ENCODE data around the gene ARHGAP15.

DNA sequence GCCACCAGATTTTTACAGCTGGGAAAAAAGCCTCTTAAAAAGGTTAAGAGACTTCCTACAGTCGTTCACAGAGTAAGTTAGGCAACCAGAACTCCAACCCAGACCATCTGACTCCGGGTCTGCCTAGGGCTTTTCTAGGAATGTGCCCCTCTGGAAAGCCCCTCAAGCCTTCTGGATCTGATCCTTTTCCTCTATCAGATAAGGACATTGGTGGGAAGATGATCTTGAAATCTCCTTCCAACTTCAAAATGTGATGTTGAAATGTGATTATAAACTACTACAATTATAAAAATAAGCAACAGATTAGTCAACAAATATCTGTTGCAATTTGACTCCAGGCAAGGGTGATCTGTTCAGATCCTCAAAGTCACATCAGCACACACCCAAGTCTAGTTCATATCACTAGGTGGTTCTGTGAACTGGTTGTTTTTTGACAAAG, 270.4 kb downstream of the ARHGAP15 start:
- TF ChIP-seq, protein P1, sequence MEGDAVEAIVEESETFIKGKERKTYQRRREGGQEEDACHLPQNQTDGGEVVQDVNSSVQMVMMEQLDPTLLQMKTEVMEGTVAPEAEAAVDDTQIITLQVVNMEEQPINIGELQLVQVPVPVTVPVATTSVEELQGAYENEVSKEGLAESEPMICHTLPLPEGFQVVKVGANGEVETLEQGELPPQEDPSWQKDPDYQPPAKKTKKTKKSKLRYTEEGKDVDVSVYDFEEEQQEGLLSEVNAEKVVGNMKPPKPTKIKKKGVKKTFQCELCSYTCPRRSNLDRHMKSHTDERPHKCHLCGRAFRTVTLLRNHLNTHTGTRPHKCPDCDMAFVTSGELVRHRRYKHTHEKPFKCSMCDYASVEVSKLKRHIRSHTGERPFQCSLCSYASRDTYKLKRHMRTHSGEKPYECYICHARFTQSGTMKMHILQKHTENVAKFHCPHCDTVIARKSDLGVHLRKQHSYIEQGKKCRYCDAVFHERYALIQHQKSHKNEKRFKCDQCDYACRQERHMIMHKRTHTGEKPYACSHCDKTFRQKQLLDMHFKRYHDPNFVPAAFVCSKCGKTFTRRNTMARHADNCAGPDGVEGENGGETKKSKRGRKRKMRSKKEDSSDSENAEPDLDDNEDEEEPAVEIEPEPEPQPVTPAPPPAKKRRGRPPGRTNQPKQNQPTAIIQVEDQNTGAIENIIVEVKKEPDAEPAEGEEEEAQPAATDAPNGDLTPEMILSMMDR (conservative IDR thresholded peaks at IDR 0.05 in 1 of 2, IDR thresholded peaks at IDR 0.05 in 1 of 2; ENCODE audit: low read depth in 1 of 2, low read length in 2 of 2), result no peak
- no peak for TF ChIP-seq EZH2 (IDR thresholded peaks at IDR 0.05; ENCODE audit: low read length, missing control alignments)

Data from fibroblast of lung (primary cell).